H9 (cell line): Measurements from ENCODE around the gene TGM2. TPM values are rescaled to one million over a fixed set of nuclear protein-coding genes. Genes with fewer than 3 reads are reported as not detected.

Experiments
- DNase-seq: peaks from one replicate; pipeline ENCODE4 v3.0.0-alpha.2; 2017
- H2AFZ ChIP-seq: one replicate; pipeline ENCODE4 v1.6.1; 2013; ENCODE audit warnings: mild to moderate bottlenecking, low read length, control low read depth, moderate library complexity
- H2AK5ac ChIP-seq: 2 replicates; pipeline ENCODE4 v1.6.1; 2013; ENCODE audit warnings: low read length, control low read depth, mixed read lengths; ENCODE audit not compliant: insufficient read length
- H2BK120ac ChIP-seq: one replicate; pipeline ENCODE4 v1.6.1; 2013; ENCODE audit warnings: low read depth, mild to moderate bottlenecking, low read length, control low read depth, inconsistent platforms; ENCODE audit not compliant: poor library complexity, severe bottlenecking
- H2BK12ac ChIP-seq: 2 replicates; pipeline ENCODE4 v1.6.1; 2013; ENCODE audit warnings: low read length, control low read depth, mixed read lengths, low read depth; ENCODE audit not compliant: insufficient read length
- H2BK15ac ChIP-seq: 2 replicates; pipeline ENCODE4 v1.6.1; 2013; ENCODE audit warnings: low read depth, low read length, control low read depth
- H2BK20ac ChIP-seq: one replicate; pipeline ENCODE4 v1.6.1; 2013; ENCODE audit warnings: low read depth, mild to moderate bottlenecking, low read length, control low read depth, inconsistent platforms; ENCODE audit not compliant: poor library complexity, severe bottlenecking
- H2BK5ac ChIP-seq: 2 replicates; pipeline ENCODE4 v1.6.1; 2013; ENCODE audit warnings: low read length, control low read depth, mixed read lengths; ENCODE audit not compliant: insufficient read length
- H3K14ac ChIP-seq: 2 replicates; pipeline ENCODE4 v1.6.1; 2013; ENCODE audit warnings: low read length, control low read depth; ENCODE audit not compliant: insufficient read depth
- H3K18ac ChIP-seq: 2 replicates; pipeline ENCODE4 v1.6.1; 2013; ENCODE audit warnings: low read depth, mild to moderate bottlenecking, mixed read lengths, low read length, control low read depth; ENCODE audit not compliant: insufficient read length
- H3K23ac ChIP-seq: 2 replicates; pipeline ENCODE4 v1.6.1; 2013; ENCODE audit warnings: low read length, control low read depth, mixed read lengths, low read depth; ENCODE audit not compliant: insufficient read length
- H3K23me2 ChIP-seq: 2 replicates; pipeline ENCODE4 v1.6.1; 2013; ENCODE audit warnings: low read depth, mild to moderate bottlenecking, mixed read lengths, low read length, control low read depth; ENCODE audit not compliant: insufficient read length, poor library complexity, severe bottlenecking
- H3K27ac ChIP-seq: 2 replicates; pipeline ENCODE4 v1.5.1; 2013; ENCODE audit warnings: low read length, control low read depth, mixed read lengths, low read depth; ENCODE audit not compliant: insufficient read length
- H3K27me3 ChIP-seq: 2 replicates; pipeline ENCODE4 v1.6.1; 2013; ENCODE audit warnings: low read length, control low read depth, inconsistent platforms; ENCODE audit not compliant: insufficient read depth
- H3K4ac ChIP-seq: 2 replicates; pipeline ENCODE4 v1.6.1; 2013; ENCODE audit warnings: low read depth, mild to moderate bottlenecking, control low read depth, inconsistent platforms, low read length, moderate library complexity
- H3K4me1 ChIP-seq: 2 replicates; pipeline ENCODE4 v1.6.1; 2013; ENCODE audit warnings: low read length, control low read depth, inconsistent platforms; ENCODE audit not compliant: insufficient read depth
- H3K4me2 ChIP-seq: 2 replicates; pipeline ENCODE4 v1.6.1; 2013; ENCODE audit warnings: low read length, control low read depth, mixed read lengths; ENCODE audit not compliant: insufficient read length, insufficient read depth
- H3K56ac ChIP-seq: 2 replicates; pipeline ENCODE4 v1.6.1; 2013; ENCODE audit warnings: low read depth, mild to moderate bottlenecking, mixed read lengths, low read length, control low read depth; ENCODE audit not compliant: insufficient read length
- H3K79me1 ChIP-seq: 2 replicates; pipeline ENCODE4 v1.6.1; 2013; ENCODE audit warnings: low read depth, mild to moderate bottlenecking, moderate library complexity, low read length, control low read depth, inconsistent platforms; ENCODE audit not compliant: insufficient read depth, poor library complexity, severe bottlenecking
- H3K79me2 ChIP-seq: 2 replicates; pipeline ENCODE4 v1.6.1; 2013; ENCODE audit warnings: low read length, control low read depth, inconsistent platforms; ENCODE audit not compliant: insufficient read depth
- H3K9ac ChIP-seq: 2 replicates; pipeline ENCODE4 v1.6.1; 2013; ENCODE audit warnings: low read length, control low read depth, mixed read lengths; ENCODE audit not compliant: insufficient read length; ENCODE audit errors: extremely low read depth
- H3K9me3 ChIP-seq: one replicate; pipeline ENCODE4 v1.6.1; 2013; ENCODE audit warnings: low read depth, low read length, inconsistent platforms; ENCODE audit not compliant: control insufficient read depth
- H3T11ph ChIP-seq: one replicate; pipeline ENCODE4 v1.6.1; 2013; ENCODE audit warnings: mild to moderate bottlenecking, low read length, control low read depth, inconsistent platforms
- H4K20me1 ChIP-seq: one replicate; pipeline ENCODE4 v1.6.1; 2013; ENCODE audit not compliant: control insufficient read depth, insufficient read length, insufficient read depth
- H4K5ac ChIP-seq: 2 replicates; pipeline ENCODE4 v1.6.1; 2013; ENCODE audit warnings: low read depth, mild to moderate bottlenecking, mixed read lengths, low read length, control low read depth; ENCODE audit not compliant: insufficient read length
- H4K8ac ChIP-seq: replicated peaks from 2 replicates; pipeline ENCODE4 v1.6.1; 2013; ENCODE audit warnings: low read length, control low read depth, mixed read lengths, low read depth; ENCODE audit not compliant: insufficient read length
- H4K91ac ChIP-seq: 2 replicates; pipeline ENCODE4 v1.6.1; 2013; ENCODE audit warnings: low read depth, mild to moderate bottlenecking, moderate library complexity, mixed read lengths, low read length, control low read depth; ENCODE audit not compliant: insufficient read length
- H3K27ac Mint-ChIP-seq, 3 experiments: 2 replicates in 2 of 3; 3 replicates in 1 of 3; pipeline ENCODE4 v1.8.0; 2020 to 2021; ENCODE audit warnings: mixed read lengths in 3 of 3, mild to moderate bottlenecking in 1 of 3, moderate library complexity in 1 of 3
- H3K27me3 Mint-ChIP-seq: 2 replicates; pipeline ENCODE4 v1.8.0; 2021; ENCODE audit warnings: low read depth, mild to moderate bottlenecking, moderate library complexity, mixed read lengths
- H3K36me3 Mint-ChIP-seq, 3 experiments: 2 replicates in 2 of 3; 3 replicates in 1 of 3; pipeline ENCODE4 v1.8.0; 2020 to 2021; ENCODE audit warnings: low read depth in 3 of 3, mixed read lengths in 3 of 3; ENCODE audit not compliant: insufficient read depth in 1 of 3
- H3K4me1 Mint-ChIP-seq, 2 experiments: 2 replicates each; pipeline ENCODE4 v1.8.0; 2020; ENCODE audit warnings: mixed read lengths in 2 of 2
- H3K4me3 Mint-ChIP-seq, 2 experiments: 2 replicates in 1 of 2; 3 replicates in 1 of 2; pipeline ENCODE4 v1.8.0; 2020 to 2021; ENCODE audit warnings: mild to moderate bottlenecking in 2 of 2, mixed read lengths in 2 of 2, moderate library complexity in 1 of 2
- H3K9me3 Mint-ChIP-seq, 2 experiments: 2 replicates in 1 of 2; 3 replicates in 1 of 2; pipeline ENCODE4 v1.8.0; 2020; ENCODE audit warnings: mild to moderate bottlenecking in 2 of 2, mixed read lengths in 2 of 2, moderate library complexity in 1 of 2
- CTCF ChIP-seq: fragments of 200-600 bp; sonication (generic); conservative IDR thresholded peaks from 3 replicates; pipeline ENCODE4 v1.8.0; 2021; ENCODE audit warnings: antibody characterized with exemption, mild to moderate bottlenecking
- WGBS: extraction: QIAGEN DNeasy Blood & Tissue Kit; methylation state at CpG from one replicate; pipeline ENCODE4 v1.1.7; 2013; ENCODE audit warnings: missing lambda C conversion rate, low lambda C conversion rate, mixed read lengths; ENCODE audit not compliant: insufficient read length; ENCODE audit errors: extremely low coverage; 5-methylcytosine and 5-hydroxymethylcytosine counted together
- total RNA-seq: library from RNA; stranded (reverse); gene quantifications from 2 replicates; pipeline ENCODE4 v1.2.1, GENCODE V29; 2021

Gene TGM2
- total RNA-seq, 1 experiment from 2014 or later: 1.1 TPM

- Mint-ChIP-seq H3K4me1 (peaks cover 4 to 10% of the 10 kb centered on the region in 2 experiments; a peak in 3 of 4 replicates), H3K27me3 (peaks cover 6% of the 10 kb centered on the region), H3K9me3 (peaks cover 5 to 6% of the 10 kb centered on the region in 2 experiments), H3K4me3 (no peak overlapping the region), H3K27ac (no peak overlapping the region), H3K36me3 (peaks cover 0 to 5% (median 4%) of the 10 kb centered on the region in 3 experiments; a peak in 1 of 7 replicates)
- H3K4me2 ChIP-seq: no peak overlapping the region
- no peak overlapping the region for H2BK20ac ChIP-seq
- H3K27ac ChIP-seq: no peak overlapping the region
- H2AFZ ChIP-seq: no peak overlapping the region
- no peak overlapping the region for H4K5ac ChIP-seq
- no peaks in the 10 kb centered on the region for H3K4me1 ChIP-seq
- no peak overlapping the region for H3K23ac ChIP-seq
- no peak overlapping the region for H2BK12ac ChIP-seq
- no peak overlapping the region for H3K4ac ChIP-seq
- no peaks in the 10 kb centered on the region for H3K79me2 ChIP-seq
- H3K27me3 ChIP-seq: no peaks in the 10 kb centered on the region
- no peaks in the 10 kb centered on the region for H3K9me3 ChIP-seq
- H2BK15ac ChIP-seq: no peak overlapping the region
- H3K9ac ChIP-seq: no peak overlapping the region
- no peak overlapping the region for H3K14ac ChIP-seq
- DNase-seq: no peak
- WGBS: no CpG with 5 or more reads among the region's 6 CpGs
- no peak overlapping the region for H4K91ac ChIP-seq
- H3T11ph ChIP-seq: no peak overlapping the region
- H3K18ac ChIP-seq: no peak overlapping the region
- no peak for TF ChIP-seq CTCF
- H2BK5ac ChIP-seq: no peak overlapping the region
- H3K56ac ChIP-seq: no peak overlapping the region
- no peaks in the 10 kb centered on the region for H3K23me2 ChIP-seq
- no peaks in the 10 kb centered on the region for H4K20me1 ChIP-seq
- no peaks in the 10 kb centered on the region for H3K79me1 ChIP-seq
- H2BK120ac ChIP-seq: no peak overlapping the region
- no peak overlapping the region for H4K8ac ChIP-seq
- H2AK5ac ChIP-seq: no peak overlapping the region
These were observed 25.1 kb upstream of the TGM2 start for GRCh38 chr20:38190166-38190565.
